Activated T-cell treated with anti-CD3 and anti-CD28 coated beads, Interleukin-2, amount 50 U/mL, for 72 hours (primary cell): ENCODE measurements around the gene ZBED1. TPM values are rescaled to one million over a fixed set of nuclear protein-coding genes. Genes with fewer than 3 reads are reported as not detected.
"Not testable (repeated sequence)": the region's sequence is repeated elsewhere in the genome, so short reads cannot be mapped to it uniquely, and the experiment has no call there.

Experiments
- ATAC-seq, 2 donors: fragments of 150-1000 bp; cut with Tn5 transposase; replicated peaks in 1 of 2; 2 replicates each; pipeline ENCODE4 v1.10.0; 2021; ENCODE audit warnings: moderate library complexity in 2 of 2, mild to moderate bottlenecking in 1 of 2
- DNase-seq, 2 donors: peaks; one replicate each; pipeline ENCODE4 v3.0.0; 2021 to 2022; ENCODE audit warnings: mixed read lengths in 1 of 2
- H3K27ac Mint-ChIP-seq: one replicate; pipeline ENCODE4 v1.8.0; 2022; ENCODE audit warnings: mild to moderate bottlenecking, moderate library complexity, mixed read lengths
- H3K27me3 Mint-ChIP-seq: one replicate; pipeline ENCODE4 v1.8.0; 2022; ENCODE audit warnings: low read depth, mixed read lengths
- H3K36me3 Mint-ChIP-seq, 2 donors: one replicate each; pipeline ENCODE4 v1.8.0; 2022; ENCODE audit warnings: mixed read lengths in 2 of 2, mild to moderate bottlenecking in 1 of 2; ENCODE audit not compliant: insufficient read depth in 2 of 2
- H3K4me1 Mint-ChIP-seq: one replicate; pipeline ENCODE4 v1.8.0; 2022; ENCODE audit warnings: low read depth, mixed read lengths
- H3K4me3 Mint-ChIP-seq, 2 donors: one replicate each; pipeline ENCODE4 v1.8.0; 2022; ENCODE audit warnings: mild to moderate bottlenecking in 2 of 2, mixed read lengths in 2 of 2, moderate library complexity in 2 of 2
- H3K9me3 Mint-ChIP-seq, 2 donors: one replicate each; pipeline ENCODE4 v1.8.0; 2022; ENCODE audit warnings: mixed read lengths in 2 of 2
- total RNA-seq, 2 donors: library from RNA; stranded (reverse); gene quantifications; one replicate each; pipeline ENCODE4 v1.2.3, GENCODE V29; 2022

Gene ZBED1
- total RNA-seq, 2 donors from 2014 or later: 24.5 to 28.5 TPM

DNA sequence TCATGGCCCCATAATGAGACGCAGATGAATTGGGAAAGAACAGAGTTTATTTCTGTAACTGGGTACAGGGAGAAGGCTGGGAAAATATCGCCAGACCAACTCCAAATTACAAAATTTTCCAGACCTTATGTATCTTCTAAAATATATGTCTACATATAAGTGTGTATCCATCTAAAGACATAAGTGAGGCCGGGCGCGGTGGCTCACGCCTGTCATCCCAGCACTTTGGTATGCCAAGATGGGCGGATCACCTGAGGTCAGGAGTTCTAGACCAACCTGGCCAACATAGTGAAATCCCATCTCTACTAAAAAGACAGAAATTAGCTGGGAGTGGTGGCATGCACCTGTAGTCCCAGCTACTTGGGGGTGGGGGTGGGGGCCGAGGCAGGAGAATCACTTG is 11.7 kb upstream of the ZBED1 start:
- H3K4me3 Mint-ChIP-seq: no peak overlapping the region
- ATAC-seq (no peak), DNase-seq (no peak)
- no peaks in the 10 kb centered on the region for H3K9me3 Mint-ChIP-seq
- H3K4me1 Mint-ChIP-seq: no peaks in the 10 kb centered on the region
- H3K36me3 Mint-ChIP-seq: no peaks in the 10 kb centered on the region
- no peak overlapping the region for H3K27ac Mint-ChIP-seq
- H3K27me3 Mint-ChIP-seq: peaks cover 6% of the 10 kb centered on the region

DNA sequence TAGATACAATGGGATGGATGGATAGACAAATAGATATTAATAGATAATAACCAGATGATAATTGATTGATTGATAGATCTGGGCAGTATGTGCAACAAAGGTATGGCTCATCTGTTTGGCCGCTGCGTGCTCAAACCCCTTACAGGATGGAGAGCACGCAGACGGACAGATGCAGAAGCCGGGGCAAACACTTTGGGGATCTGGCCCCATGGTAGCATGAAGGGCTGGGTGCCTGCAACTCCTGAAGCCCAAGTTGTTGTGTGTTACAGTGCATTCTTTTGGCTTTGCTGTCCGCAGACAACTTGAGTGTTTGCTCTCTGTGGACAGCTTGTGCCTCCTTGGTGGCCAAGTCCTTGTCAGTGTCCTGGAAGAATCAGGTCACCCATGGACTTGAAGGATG is 10.6 kb upstream of the ZBED1 start:
- no peaks in the 10 kb centered on the region for H3K9me3 Mint-ChIP-seq

DNA sequence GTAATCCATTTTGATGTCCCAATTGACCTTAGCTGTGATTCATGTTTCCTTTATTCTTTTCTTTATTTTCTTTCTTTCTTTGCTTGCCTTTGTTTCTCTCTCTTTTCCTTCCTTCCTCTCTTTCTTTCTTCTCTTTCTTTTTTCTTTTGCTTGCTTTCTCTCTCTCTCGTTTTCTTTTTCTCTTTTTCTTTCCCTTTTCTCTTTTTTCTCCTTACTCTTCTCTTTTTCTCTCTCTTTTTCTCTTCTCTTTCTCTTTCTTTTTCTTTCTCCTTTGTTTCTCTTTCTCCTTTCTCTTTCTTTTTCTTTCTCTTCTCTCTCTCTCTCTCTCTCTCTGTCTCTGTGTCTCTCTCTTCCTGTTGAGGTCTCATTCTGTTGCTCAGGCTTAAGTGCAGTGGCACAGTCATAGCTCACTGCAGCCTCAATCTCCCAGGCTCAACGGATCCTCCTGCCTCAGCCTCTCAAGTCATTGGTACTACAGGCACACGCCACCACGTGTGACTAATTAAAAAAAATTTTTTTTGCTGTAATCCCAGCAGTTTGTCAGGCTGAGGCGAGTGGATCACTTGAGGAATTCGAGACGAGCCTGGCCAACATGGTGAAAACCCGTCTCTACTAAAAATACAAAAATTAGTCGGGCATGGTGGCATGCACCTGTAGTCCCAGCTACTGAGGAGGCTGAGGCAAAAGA is 8.0 kb upstream of the ZBED1 start:
- Mint-ChIP-seq H3K4me3 (no peak overlapping the region), H3K27me3 (no peaks in the 10 kb centered on the region), H3K27ac (no peak overlapping the region), H3K9me3 (no peaks in the 10 kb centered on the region), H3K4me1 (no peaks in the 10 kb centered on the region), H3K36me3 (no peaks in the 10 kb centered on the region)
- DNase-seq (no peak), ATAC-seq (no peak)

More for the DNA sequence above, 10.6 kb upstream of the ZBED1 start:
- ATAC-seq (no peak), DNase-seq (no peak)
- Mint-ChIP-seq H3K27ac (no peak overlapping the region), H3K36me3 (no peaks in the 10 kb centered on the region), H3K4me1 (no peaks in the 10 kb centered on the region), H3K4me3 (no peak overlapping the region), H3K27me3 (peaks cover 6% of the 10 kb centered on the region)

DNA sequence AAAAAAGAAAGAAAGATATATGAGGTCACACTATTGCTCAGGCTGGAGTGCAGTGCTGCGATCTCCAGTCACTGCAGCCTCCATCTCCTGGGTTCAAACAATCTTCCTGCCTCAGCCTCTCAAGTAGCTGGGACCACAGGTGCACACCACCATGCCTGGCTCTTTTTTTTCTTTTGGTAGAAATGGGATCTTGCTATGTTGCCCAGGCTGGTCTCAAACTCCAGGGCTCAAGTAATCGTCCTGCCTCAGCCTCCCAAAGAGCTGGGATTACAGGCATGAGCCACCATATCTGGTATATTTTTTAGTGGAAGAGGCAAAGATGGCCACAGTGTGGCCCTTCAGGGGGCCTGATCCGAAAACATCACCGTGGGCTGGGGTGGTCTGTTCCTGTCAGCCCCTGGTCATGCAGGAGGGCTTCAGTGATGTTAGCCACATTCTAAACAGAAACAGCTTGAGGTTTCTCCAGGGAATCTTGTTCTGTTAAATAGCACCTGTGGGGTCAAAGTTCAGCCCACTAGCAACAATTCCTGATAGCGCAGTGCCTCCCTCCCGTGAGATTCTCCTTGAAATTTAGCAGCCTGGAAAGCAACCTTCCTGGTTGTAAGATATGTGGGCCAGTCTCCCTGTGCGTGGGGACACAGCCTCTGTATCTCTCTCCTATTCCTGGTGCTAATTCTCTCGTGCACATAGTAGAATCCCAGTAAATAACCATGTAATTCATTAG is 7.3 kb upstream of the ZBED1 start:
- Mint-ChIP-seq H3K9me3 (no peaks in the 10 kb centered on the region), H3K4me3 (no peak overlapping the region), H3K36me3 (no peaks in the 10 kb centered on the region), H3K4me1 (no peaks in the 10 kb centered on the region), H3K27ac (no peak overlapping the region), H3K27me3 (no peaks in the 10 kb centered on the region)
- ATAC-seq (no peak), DNase-seq (no peak)

DNA sequence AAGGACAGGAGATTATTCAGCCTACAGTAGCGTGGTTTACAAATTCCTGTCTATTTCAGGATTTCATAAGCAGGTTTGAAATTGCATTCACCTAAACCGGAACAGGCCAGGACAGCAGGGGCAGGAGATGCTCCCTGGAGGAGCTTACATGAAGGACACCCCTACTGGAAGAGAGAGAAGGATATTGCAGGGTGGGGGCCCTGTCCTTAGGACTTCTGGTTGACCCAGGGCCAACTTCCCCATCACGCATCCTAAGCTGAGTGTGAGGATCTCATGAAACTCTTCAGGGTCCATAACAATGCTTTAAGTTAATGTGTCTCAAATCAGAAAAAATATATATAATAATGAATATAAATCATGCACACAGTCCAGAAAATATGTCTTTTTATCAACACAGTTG is 6.4 kb upstream of the ZBED1 start:
- H3K36me3 Mint-ChIP-seq: no peaks in the 10 kb centered on the region
- DNase-seq: no peak
- ATAC-seq: no peak
- H3K4me3 Mint-ChIP-seq: no peak overlapping the region
- H3K4me1 Mint-ChIP-seq: no peaks in the 10 kb centered on the region
- H3K9me3 Mint-ChIP-seq: no peaks in the 10 kb centered on the region
- no peak overlapping the region for H3K27ac Mint-ChIP-seq
- H3K27me3 Mint-ChIP-seq: no peaks in the 10 kb centered on the region

DNA sequence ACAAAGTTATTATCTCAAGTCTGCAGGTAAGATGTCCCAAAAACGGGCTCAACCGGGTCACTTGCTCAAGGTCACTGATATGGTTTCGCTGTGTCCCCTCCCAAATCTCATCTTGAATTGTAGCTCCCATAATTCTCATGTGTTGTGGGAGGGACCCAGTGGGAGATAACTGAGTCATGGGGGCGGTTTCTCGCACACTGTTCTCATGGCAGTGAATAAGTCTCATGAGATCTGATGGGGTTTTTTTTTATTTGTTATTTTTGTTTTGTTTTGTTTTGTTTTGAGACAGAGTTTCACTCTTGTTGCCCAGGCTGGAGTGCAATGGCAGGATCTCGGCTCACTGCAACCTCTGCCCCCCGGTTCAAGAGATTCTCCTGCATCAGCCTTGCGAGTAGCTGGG is 4.6 kb upstream of the ZBED1 start:
- H3K27ac Mint-ChIP-seq, H3K27me3 Mint-ChIP-seq, H3K36me3 Mint-ChIP-seq, H3K4me1 Mint-ChIP-seq, DNase-seq, ATAC-seq, H3K9me3 Mint-ChIP-seq, H3K4me3 Mint-ChIP-seq: not testable (repeated sequence)

DNA sequence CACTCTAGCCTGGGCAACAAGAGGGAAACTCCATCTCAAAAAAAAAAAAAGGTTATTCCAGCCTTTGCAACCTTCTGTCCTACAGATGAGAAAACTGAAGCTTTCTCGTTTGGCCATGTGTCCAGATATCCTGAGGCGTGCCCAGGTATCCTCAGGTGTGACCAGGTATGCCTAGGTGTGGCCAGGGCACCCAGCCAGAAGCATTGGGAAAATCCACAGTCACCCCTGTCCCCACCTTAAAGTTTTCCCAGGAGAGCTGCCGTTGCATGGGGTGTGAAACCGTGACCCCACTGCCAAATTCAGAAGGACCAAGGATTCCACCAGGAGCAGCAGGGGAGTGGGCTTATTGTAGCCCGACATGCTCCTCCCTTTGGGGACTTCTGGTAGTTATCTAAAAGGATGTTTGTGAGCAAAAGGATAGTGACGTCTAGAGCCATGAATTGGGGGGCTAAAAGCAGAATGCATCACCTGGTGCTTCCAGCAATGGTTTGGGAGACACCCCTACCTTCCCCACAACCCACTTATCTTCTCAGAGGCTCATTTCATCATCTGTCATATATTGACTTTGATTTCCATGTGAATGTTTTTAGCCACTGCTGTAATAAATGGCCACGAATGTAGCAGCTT is 4.0 kb upstream of the ZBED1 start:
- ATAC-seq (no peak), DNase-seq (no peak)
- no peaks in the 10 kb centered on the region for H3K27me3 Mint-ChIP-seq
- H3K4me3 Mint-ChIP-seq: no peak overlapping the region
- H3K4me1 Mint-ChIP-seq: no peaks in the 10 kb centered on the region
- H3K9me3 Mint-ChIP-seq: no peaks in the 10 kb centered on the region
- H3K27ac Mint-ChIP-seq: no peak overlapping the region
- H3K36me3 Mint-ChIP-seq: no peaks in the 10 kb centered on the region

DNA sequence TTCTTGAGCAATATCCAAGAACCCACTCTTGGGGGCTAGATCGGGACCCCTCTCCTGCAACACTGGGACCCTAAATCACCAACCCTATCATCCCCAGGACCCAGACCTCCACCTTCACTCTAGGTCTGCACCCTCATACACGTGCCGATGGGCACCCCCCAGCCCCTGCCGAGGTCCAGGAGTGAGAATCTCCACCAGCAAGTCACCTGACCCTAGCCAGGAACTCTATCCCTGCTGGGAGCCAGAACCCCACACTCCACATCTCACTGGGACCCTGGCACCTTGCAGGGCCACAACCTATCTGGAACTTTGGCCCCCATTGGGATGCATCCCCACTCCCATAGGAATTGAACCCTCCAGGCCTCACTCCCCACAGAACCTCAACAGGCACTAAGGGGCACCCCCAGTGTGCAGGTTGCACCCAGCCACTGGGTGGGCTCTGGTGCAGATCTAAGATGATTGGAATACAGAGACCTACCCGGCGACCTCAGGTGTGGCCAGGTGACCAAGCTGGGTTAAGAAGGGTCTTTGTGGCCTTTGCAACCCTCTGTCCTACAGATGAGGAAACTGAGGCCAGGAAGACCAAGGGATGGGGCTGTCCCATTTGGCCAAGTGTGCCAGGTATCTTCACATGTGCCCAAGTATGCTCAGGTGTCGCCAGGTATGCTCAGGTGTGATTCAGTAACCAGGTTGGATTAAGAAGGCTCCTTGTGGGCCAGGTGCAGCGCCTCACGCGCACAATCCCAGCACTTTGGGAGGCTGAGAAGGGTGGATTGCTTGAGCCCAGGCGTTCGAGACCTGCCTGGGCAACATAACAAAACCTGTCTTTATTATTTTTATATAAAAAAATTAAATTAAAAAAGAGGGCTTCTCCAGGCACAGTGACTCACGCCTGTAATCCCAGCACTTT is 3.1 kb upstream of the ZBED1 start:
- no peaks in the 10 kb centered on the region for H3K27me3 Mint-ChIP-seq
- H3K4me3 Mint-ChIP-seq: no peak overlapping the region
- H3K36me3 Mint-ChIP-seq: no peaks in the 10 kb centered on the region
- peaks cover 10% of the 10 kb centered on the region for H3K4me1 Mint-ChIP-seq
- no peak overlapping the region for H3K27ac Mint-ChIP-seq
- H3K9me3 Mint-ChIP-seq: no peaks in the 10 kb centered on the region
- ATAC-seq: no peak
- DNase-seq: no peak

DNA sequence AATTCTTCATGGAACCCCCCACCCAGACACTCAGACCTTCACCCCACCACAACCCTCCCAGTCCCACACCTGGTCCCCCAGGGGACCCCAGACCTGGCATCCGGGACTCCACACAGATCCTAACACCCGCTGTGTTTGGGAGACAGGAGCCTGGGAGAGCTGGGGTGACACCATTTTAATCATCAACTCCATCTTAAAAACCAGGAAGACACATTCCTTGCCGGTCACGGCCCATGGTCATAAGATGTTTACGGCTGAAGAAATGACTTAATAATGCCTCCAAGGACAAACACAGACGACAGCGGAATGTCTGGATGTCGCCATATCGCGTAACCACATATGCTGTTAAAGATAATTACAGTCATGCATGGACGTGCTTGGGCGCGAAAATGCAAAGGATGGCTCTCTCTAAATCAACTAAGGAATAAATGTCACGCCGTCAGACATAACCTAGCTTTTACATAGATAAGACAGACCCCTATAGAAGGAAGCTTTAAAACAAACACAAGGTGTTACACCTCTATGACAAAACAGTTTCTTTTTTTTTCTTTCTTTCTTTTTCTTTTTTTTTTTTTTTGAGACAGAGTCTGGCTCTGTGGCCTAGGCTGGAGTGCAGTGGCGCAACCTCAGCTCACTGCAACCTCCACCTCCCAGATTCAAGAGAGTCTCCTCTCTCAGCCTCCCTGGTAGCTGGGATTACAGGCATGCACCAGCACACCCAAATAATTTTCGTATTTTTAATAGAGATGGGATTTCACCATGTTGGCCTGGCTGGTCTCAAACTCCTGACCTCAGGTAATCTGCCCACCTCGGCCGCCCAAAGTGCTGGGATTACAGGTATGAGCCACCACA is 2.1 kb upstream of the ZBED1 start:
- peaks cover 17% of the 10 kb centered on the region for H3K4me1 Mint-ChIP-seq
- H3K36me3 Mint-ChIP-seq: no peaks in the 10 kb centered on the region
- no peak for ATAC-seq
- no peak overlapping the region for H3K27ac Mint-ChIP-seq
- H3K27me3 Mint-ChIP-seq: no peaks in the 10 kb centered on the region
- peak overlapping the region in 1 of 2 donors; percentile 52 for H3K4me3 Mint-ChIP-seq
- no peaks in the 10 kb centered on the region for H3K9me3 Mint-ChIP-seq
- DNase-seq: no peak

DNA sequence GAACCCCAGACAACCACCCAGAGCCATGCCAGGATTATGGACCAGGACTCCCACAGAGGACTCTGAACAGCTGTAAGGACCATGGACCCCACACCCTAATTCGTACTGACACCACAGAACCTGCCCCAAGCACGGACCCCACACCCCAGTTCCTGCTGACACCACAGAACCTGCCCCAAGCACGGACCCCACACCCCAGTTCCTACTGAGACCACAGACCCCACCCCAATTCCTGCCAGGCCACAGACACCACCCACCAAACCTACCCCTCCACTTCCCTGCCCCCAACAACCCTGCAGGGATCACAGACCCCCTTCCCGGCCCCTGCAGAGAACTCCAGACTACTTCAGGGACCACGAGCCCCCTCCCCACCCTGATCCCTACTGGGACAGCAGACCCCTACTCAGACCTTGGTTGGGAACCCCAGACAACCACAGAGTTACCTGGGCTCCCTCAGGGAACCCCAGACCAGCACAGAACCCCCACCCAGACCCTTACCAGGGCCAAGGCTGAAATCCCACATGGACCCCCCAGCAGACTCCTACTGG is 1.4 kb upstream of the ZBED1 start:
- ATAC-seq (no peak), DNase-seq (no peak)
- Mint-ChIP-seq H3K27ac (peak overlapping the region; percentile 42), H3K4me1 (peaks cover 23% of the 10 kb centered on the region), H3K9me3 (no peaks in the 10 kb centered on the region), H3K27me3 (no peaks in the 10 kb centered on the region), H3K36me3 (no peaks in the 10 kb centered on the region), H3K4me3 (peak overlapping the region; percentile 67 to 71)

DNA sequence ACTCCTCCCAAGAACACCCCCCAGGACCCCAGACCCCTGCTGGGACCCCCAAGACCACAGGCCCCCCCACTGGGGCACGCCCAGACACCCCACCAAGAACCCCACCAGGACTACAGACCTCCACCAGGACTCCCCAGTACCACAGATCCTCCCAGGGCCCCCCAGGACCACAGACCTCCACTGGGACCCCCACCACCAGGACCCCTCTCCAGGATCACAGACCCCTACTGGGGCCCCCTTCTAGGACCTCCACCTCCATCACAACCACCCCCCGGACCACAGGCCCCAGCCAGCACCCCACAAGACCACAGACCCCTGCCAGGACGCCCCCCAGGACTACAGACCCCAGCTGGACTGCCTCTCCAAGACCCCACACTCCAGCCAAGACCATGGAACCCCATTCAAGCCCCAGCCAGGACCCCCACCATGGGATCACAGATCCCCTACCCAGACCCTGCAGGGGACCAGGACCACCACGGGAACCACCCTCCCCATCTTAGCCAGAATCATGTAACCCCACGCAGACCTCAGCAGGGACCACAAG is 855 bp upstream of the ZBED1 start:
- H3K4me3 Mint-ChIP-seq: peak overlapping the region; percentile 67 to 71
- no peak for DNase-seq
- H3K36me3 Mint-ChIP-seq: no peaks in the 10 kb centered on the region
- no peaks in the 10 kb centered on the region for H3K9me3 Mint-ChIP-seq
- ATAC-seq: no peak
- H3K27ac Mint-ChIP-seq: peak overlapping the region; percentile 42
- H3K4me1 Mint-ChIP-seq: peaks cover 23% of the 10 kb centered on the region
- H3K27me3 Mint-ChIP-seq: no peaks in the 10 kb centered on the region
